Astrocyte of the cerebellum (primary cell): ENCODE data around the gene AUP1.

Source experiments
- DNase-seq: peaks from one replicate; pipeline ENCODE4 v3.0.0-alpha.2; 2011; ENCODE audit warnings: low read depth
- H3K4me3 ChIP-seq: 2 replicates; pipeline ENCODE4 v1.5.1; 2011; ENCODE audit warnings: mild to moderate bottlenecking, low read depth, low read length, moderate library complexity
- in situ Hi-C: cut with HindIII; loops from 2 replicates; pipeline ENCODE4 v1.10.0; 2017; ENCODE audit warnings: low sequenced_read_pairs
- TF ChIP-seq, protein P1 (sequence below): IDR thresholded peaks from 2 replicates; pipeline ENCODE4 v1.5.1; 2012; ENCODE audit warnings: low read length, low read depth, moderate library complexity, mild to moderate bottlenecking; ENCODE audit errors: missing control alignments

The AUP1 gene

GRCh38 chr2:74548285-74548899 is 18.9 kb upstream of the AUP1 start:
- in situ Hi-C loops, result no loop called here
- TF ChIP-seq, protein P1, sequence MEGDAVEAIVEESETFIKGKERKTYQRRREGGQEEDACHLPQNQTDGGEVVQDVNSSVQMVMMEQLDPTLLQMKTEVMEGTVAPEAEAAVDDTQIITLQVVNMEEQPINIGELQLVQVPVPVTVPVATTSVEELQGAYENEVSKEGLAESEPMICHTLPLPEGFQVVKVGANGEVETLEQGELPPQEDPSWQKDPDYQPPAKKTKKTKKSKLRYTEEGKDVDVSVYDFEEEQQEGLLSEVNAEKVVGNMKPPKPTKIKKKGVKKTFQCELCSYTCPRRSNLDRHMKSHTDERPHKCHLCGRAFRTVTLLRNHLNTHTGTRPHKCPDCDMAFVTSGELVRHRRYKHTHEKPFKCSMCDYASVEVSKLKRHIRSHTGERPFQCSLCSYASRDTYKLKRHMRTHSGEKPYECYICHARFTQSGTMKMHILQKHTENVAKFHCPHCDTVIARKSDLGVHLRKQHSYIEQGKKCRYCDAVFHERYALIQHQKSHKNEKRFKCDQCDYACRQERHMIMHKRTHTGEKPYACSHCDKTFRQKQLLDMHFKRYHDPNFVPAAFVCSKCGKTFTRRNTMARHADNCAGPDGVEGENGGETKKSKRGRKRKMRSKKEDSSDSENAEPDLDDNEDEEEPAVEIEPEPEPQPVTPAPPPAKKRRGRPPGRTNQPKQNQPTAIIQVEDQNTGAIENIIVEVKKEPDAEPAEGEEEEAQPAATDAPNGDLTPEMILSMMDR, result no peak
- H3K4me3 ChIP-seq, result peak overlapping the region; percentile 44
- no peak for DNase-seq

- H3K4me3 ChIP-seq, result no peak overlapping the region
- TF ChIP-seq, protein P1, result no peak
- DNase-seq, result no peak
- in situ Hi-C loops, result no loop called here
These were observed 16.5 kb upstream of the AUP1 start for GRCh38 chr2:74546004-74546403.

- in situ Hi-C loops, result no loop called here
- TF ChIP-seq, protein P1, result no peak
- no peak overlapping the region for H3K4me3 ChIP-seq
- DNase-seq, result no peak
These were observed 15.1 kb upstream of the AUP1 start for GRCh38 chr2:74544634-74545033.

GRCh38 chr2:74542978-74543377 is 13.5 kb upstream of the AUP1 start:
- TF ChIP-seq, protein P1, result no peak
- in situ Hi-C loops, result no loop called here
- DNase-seq, result no peak
- no peak overlapping the region for H3K4me3 ChIP-seq

DNA sequence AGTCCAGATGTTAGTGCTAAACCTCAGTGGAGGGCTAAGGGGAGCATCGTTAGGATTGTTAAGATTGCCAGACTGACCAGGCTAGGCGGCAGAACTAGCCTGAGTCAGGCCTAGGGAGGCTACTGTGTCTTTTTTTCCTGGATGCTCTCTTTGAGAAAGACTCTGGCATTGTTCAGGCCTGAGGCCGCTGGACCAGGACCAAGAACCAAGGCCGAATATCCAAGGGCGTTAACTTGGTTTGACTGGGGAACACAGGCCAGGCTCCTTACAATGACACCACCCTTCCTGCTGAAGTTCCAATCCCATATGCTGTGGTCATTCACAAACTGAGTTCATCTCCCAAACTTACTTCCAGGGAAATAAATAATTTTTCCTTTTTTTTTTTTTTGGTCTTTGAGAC is 10.8 kb upstream of the AUP1 start:
- no peak for DNase-seq
- in situ Hi-C loops, result no loop called here
- H3K4me3 ChIP-seq, result no peak overlapping the region
- TF ChIP-seq, protein P1, result no peak

- no peak overlapping the region for H3K4me3 ChIP-seq
- DNase-seq, result no peak
- in situ Hi-C loops, result no loop called here
- TF ChIP-seq, protein P1, result no peak
These were observed 9.4 kb upstream of the AUP1 start for GRCh38 chr2:74538881-74539339.
